SW480 (cell line): ENCODE data around the gene C19orf12.
"Not testable (repeated sequence)": the region's sequence is repeated elsewhere in the genome, so short reads cannot be mapped to it uniquely, and the experiment has no call there.

ENCODE experiments used
- DNase-seq: peaks from one replicate; pipeline ENCODE4 v3.0.0-alpha.2; 2016; ENCODE audit warnings: low spot score

C19orf12 gene

DNA sequence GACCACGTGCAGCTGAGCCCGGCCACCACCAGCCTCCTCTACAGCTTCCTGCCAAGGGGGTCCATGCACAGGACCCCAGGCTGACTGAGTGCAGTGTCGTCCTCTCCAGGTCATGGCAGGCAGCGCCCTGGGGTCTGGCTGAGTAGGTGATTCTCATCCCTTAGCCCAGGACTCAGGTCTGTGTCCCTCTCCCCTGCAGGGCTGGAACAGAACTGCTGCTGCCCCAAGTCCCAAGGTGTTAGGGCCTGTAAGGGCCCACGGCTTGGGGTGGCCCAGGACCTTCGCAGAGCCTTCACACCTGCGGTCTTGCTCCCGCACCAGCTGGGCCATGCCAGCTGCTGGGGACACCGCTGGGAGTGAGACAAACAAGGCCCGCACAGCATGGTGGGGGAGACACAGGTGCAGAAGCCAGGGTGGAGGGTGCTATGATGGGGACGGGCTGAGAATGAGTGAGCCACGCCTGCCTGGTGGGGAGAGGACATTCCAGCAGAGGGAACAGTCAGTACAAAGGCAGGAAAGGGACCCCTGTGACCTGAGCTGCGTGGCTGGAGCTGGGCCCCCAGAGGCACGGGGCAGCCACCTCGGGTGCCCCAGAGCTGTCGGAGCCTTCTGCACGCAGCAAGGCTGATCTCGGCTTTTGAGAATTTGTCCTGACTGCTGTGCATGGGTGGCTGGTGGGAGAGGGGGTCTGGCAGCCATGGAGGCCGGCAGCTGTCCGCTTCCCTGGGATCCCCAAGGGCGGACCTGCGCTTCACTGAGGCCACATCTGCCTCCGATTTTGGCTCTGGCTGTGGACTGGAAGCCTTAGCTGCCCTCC, 37.9 kb downstream of the C19orf12 start:
- DNase-seq: no peak

DNA sequence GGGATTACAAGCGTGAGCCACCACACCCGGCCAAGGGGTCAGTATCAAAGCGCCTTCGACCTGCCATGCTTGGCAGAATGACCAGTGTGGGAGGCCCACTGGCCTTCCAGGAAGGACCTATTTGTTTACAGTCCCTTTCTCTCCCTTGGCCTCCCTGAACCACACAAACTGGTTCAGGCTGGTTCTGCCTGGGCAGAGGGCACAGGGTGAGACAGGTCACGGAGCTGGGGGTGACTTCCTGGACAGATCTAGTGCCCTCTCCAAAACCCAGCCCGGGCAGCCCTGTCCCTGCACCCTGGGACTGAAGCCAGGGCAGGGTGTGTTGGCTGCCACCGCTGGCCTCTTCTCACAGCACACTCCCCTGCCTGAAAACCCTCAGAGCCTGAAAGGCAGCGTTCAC, 38.5 kb downstream of the C19orf12 start:
- DNase-seq: no peak

DNA sequence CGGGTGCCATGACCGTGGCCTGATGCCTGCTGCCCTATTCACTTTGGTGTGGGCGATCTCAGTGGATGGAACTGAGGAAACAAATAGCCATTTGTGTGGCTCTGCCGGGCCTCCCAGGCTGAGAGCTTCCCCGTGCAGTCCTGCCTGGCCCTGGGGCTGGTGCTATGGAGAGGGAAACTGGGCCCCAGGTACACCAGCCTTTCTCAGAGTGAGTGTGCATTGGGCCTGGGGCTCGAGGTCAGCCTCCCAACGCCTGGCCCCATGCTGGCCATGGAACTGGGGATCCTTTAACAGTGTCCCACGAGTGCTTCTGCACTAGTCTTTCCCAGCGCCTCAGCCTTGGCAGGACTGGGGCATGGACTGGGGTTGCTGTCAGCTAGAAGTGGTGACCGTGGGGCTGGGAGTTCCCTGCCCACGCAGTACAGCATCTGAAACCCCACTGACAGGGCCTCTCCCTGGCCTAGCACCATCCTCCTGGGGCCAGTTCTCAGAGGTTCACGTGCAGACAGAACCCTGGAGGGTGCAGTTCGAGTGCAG, 39.3 kb downstream of the C19orf12 start:
- DNase-seq: no peak

DNA sequence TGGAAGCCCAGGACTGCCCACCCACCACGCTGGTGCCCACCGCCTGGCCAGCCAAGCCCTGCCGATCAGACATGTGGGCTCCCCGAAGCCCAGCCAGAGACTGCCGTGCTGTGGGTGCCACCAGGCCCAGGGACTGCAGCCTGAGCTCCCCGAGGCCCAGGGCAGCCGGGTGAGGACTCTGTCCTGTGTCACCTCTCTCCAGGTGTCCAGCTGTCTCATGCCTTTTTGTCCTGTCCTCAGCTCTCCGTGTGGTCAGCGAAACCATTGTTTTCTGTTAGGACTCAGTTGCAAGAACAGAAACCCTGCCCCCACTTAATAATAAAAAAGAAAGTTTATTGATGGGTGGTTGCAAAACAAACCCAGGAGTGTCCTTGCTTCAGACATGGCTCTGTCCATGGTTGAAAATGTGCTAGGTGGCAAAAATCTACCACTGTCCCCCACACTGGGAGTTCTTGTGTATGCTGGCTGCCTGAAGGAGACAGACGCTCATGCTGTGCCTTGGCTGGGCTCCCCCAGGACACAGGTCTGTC, 39.9 kb downstream of the C19orf12 start:
- DNase-seq: no peak

DNA sequence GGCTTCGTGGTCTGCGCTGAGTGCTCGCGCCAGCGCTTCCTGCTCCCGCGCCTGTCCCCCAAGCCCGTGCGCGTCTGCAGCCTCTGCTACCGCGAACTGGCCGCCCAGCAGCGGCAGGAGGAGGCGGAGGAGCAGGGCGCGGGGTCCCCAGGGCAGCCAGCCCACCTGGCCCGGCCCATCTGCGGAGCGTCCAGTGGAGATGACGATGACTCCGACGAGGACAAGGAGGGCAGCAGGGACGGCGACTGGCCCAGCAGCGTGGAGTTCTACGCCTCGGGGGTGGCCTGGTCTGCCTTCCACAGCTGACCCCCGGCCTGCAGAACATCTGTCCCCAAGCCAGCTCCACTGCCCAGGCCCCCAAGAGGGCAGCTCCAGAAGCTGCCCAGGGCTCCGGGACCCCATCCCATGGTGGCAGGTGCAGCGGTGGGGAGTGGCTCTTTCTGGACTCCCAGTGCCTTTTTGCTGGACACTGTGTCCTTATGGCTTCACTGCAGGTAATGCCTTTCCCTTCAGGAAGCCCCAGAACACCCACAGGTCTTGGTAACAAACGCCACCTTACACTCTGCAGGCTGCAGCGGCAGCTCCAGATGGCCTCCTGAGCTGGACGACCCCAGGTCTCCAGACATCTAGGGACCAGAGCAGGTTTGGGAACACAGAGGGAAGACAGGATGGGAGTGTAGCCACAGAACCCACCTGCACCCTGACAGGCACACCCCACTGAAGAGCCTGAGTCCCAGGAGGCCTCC, 40.5 kb downstream of the C19orf12 start:
- DNase-seq: no peak

DNA sequence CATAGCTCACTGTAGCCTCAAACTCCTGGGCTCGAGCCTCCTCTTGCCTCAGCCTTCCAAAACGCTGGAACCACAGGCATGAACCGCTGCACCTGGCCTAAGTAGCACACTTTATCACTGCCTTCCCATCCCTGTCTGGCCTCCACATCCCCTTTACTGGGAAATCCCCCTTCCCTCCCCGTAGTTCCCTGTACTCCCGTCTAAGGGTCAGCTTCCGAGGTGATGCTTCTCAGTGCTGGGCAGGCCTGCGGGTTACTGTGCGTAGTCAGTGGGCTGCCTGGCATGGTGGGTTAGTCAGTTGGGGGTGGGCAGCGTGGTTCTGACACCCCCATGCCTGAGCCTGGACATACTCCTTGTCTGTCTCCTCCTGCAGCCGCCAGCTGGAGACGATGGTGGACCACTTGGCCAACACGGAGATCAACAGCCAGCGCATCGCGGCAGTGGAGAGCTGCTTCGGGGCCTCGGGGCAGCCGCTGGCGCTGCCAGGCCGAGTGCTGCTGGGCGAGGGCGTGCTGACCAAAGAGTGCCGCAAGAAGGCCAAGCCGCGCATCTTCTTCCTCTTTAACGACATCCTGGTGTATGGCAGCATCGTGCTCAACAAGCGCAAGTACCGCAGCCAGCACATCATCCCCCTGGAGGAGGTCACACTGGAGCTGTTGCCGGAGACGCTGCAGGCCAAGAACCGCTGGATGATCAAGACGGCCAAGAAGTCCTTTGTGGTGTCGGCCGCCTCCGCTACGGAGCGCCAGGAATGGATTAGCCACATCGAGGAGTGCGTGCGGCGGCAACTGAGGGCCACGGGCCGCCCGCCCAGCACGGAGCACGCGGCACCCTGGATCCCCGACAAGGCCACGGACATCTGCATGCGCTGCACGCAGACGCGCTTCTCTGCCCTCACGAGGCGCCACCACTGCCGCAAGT, 41.4 kb downstream of the C19orf12 start:
- DNase-seq: no peak

DNA sequence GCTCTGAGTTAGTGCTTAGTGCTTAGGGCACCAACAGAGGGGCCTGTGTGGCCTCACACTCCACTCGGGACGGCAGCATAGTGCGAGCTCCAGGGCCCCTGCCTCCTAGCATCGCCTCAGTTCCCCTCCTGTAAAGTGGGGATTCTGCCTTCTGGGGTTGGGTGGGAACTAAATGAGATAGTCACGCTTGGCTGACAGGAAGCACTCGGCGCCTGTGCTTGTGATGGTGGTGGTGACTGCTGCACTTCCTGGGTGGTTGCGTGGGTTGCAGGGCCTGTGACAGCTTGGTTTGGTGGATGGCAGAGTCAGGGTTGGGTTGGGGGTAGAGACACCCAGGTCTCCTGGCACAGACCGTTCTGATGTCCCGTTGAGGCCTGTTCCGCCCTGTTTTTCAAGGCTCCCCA, 42.1 kb downstream of the C19orf12 start:
- DNase-seq: no peak

DNA sequence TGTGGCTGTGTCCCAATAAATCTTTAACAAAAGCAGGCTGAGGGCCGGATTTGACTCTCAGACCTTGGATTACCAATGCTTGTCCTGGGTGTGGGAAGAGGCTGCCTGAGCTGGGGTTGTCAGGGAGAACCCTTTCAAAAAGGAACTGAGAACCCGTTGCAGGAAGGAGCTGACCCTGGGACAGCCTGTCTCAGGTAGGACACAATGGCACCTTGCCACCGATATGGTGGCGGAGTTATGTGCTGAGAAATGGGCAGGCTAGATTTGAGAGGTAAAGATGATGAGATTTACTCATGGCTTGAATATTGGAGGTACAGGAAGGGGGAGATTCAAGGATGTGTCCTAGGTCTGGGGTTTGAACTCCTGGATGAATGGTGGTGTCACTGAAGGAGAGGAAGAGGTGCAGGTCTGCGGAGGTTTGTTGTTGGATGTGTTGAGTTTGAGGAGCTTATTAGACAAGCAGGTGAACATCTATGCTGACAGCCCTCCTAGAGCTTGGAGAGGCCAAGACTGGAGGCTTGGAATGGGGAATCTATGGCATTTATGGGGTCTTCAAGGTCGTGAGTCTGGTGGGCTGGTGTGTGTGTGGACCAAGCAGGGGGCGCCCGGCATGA, 42.6 kb downstream of the C19orf12 start:
- DNase-seq: no peak

DNA sequence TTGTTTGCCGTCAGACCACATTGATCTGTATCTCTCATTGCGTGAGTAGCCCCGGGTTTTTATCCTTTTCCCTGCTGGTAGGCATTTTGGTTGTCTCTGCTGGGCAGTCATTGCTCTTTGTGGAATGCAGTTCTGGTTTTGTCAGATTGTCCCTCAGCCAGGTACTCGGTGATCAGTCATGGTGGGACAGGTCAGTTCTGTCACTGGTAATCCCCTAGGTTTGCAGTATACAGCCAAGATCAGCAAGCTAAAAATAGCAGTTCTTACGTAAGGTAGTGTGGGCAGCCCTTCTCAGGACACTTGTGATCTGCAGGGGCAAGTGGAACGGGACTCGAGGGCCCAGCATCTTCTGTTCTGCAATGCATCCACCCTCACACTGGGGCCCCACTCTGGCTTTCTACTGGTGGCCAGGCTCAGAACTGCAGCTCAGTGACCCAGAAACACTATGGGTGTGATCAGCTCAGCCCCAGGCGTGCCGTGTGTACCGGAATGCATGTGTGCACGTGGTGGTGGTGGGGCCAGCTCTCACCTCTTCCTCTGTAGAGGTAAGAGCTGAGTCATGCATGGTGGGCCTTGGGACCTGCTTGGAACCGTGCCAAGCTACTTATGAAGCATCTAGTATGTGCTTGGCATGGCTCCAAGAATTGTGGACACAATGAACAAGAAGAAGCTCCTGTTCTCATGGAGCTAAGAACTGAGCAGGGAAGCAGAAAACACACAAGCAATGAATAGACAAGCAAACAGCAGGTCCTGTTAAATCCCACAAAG, 43.5 kb downstream of the C19orf12 start:
- DNase-seq: peak; percentile 64

DNA sequence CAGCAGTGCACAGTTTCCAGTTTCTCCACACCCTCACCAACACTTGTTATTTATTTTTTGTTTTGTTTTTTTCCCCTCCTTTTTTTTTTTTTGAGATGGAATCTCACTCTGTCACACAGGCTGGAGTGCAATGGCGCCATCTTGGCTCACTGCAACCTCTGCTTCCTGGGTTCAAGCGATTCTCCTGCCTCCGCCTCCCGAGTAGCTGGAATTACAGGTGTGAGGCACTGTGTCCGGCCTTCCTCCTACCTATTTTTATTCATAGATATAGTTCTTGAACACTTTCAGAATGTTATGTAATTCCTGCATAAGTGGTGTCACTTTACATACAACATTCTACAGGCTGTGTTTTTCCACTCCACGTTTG, 44.1 kb downstream of the C19orf12 start:
- not testable (repeated sequence) for DNase-seq

DNA sequence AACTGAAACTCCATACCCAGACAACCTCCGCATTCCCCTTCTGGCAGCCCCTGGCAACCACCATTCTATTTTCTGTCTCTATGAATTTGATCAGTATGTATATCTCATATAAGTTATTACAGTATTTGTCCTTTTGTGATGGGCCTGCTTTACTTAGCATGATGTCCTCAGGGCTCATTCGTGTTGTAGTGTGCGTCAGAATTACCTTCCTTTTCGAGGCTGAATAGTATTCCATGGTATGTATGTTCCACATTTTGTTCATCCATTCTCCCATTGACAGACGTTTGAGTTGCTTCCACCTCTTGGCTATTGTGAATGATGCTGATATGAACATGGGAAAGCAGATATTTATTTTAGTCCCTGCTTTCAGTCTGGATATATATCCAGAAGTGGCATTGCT, 44.8 kb downstream of the C19orf12 start:
- no peak for DNase-seq

DNA sequence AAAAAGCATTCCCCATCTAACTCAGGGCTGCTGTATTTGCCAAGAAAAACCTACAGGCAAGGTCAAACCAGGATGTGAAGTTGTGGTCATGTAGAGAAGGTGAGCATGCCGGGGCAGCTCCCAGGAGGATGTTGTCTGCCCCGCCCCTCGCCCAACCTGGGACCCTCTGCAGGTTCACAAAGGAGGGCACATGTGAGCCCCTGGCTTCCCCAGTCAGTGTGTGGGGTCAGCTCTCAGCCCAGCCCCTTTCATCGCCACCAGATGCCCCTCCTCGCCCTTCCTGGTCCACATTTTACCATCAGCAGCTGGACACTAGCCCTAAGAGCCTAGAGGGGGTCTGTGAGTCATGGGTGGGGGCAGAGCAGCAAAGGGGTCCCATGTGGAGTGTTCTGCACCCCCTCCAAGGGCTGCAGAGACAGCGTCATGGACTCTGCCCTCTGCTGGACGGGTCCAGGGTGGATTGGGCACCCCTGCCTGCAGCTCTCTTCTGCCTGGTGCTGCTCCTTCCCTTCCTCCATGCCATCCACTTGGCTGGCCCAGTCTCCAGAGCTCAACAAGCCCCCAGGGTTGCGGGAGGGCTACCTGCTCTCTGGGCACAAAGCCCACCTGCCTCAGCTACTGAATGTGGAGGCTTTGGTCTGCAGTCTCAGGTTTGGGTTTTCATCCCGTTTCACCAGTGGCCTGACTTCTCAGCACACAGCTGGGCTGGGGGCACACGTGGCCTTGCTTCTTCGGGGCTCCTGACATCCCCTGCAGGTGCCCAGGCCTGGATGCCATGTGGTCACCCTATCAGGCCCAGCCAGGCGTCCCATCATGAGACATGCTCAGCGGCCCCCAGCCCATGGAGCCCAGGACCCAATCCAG, 46.1 kb downstream of the C19orf12 start:
- no peak for DNase-seq

DNA sequence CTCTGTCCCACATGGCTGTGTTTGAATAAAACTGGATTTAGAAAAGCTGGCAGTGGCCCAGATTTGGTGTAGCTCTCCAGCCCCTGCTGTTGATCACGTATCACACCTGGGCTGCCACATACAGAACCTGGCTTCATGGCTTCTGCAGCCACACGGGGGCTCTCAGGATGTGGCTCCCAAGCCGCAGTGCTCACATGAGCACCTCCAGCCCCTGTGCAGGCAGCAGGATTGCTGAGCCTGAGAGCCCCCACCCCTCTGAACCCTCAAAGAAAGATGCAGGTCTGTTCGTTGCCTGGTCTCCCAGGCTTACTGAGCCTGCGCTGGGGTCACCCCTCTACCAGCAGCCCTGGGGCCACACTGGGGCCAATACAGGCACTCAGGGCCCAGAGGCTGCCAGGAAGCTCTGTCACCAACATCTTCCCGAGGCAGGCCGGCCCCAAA, 47.1 kb downstream of the C19orf12 start:
- DNase-seq: no peak

DNA sequence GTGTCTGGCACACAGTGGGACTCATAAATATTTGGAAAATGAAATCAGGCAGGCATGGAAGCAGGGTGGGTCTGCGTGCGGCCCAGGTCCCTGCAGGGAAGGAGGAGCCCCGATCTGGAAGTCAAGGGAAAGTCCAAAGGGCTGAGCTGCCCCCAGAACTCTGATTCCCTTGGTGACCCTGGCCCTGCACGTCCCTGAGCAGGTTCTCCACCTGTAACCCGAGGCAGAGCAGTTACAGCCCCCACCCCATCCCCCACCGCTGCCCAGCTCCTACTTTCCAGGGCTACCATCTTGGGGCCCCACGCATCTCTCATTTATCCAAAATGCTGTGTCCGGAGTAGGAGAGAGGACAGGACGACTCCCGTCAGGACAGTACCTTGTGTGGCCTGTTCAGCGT, 47.7 kb downstream of the C19orf12 start:
- DNase-seq: no peak

DNA sequence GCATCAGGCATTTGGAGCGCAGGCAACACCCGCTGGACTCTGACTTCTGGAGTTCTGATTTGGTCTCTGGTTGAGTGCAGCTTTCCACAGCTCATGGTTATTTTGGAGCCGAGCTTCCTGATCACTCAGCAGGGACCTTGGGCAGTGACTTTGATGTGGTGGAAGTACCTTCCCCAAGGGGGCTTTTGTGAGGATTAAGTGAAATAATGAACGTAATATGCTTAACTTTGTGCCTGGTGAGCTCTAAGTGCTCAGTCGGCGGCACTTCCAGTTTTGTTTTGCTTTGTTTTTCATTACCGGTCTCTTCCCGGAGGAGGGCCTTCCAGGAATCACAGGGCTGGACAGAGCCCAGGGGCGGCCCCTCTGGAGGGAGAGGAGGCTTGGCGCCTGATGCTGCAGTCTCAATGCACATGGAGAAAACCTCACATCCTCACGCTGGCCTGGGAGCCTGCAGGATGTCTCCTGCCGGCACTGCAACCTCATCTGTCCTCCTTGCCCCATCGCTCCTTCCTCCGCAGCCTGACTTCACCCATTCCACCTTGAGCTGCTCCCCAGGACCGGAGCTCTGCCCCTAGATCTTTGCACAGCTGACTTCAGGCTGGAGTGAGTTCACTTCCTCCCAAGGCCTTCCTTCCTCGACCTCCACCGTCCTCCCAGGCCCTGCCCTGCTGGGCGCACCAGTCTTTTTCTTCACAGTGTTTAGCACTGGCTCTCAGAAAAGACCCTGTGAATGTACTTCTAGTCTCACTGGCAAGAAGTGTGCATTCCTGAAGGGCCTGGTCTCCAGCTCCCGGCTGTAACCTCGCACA, 48.3 kb downstream of the C19orf12 start:
- peak; percentile 15 for DNase-seq

DNA sequence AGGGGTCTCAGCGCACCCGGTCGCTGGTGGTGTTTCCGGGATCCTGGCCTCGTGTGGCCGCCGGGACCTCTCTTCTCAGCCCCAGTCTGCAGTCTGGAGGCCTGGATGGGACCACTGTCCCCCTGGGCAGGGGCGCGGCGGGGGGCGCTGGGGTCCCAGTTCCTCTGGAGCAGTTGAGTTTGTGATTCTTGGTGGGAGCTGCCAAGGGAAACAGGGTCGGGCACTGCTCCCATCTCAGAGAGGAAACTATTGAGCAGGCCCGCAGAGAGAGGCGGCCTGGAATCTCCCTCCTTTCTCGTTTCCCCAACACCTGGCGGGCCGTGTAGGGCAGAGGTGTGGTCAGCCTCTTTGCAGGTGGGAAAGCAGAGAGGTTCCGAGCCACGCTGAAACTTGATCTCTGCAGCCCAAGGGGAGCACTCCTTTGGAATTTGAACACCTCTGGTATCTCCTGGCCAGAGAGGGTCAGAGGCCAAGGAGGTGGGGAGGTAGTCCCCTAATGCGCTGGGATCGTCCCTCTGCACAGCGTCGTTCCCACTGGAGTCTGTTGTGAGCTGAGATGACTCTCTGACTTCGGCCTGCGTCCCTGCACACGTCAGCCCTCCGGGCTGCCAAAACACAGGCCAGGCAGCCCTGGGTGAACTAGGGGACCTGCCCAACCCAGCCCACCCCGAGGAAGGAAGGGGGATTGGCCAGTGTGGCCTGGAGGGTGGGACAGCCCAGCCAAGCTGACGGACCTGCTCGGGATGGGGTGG, 49.1 kb downstream of the C19orf12 start:
- DNase-seq: peak; percentile 54

DNA sequence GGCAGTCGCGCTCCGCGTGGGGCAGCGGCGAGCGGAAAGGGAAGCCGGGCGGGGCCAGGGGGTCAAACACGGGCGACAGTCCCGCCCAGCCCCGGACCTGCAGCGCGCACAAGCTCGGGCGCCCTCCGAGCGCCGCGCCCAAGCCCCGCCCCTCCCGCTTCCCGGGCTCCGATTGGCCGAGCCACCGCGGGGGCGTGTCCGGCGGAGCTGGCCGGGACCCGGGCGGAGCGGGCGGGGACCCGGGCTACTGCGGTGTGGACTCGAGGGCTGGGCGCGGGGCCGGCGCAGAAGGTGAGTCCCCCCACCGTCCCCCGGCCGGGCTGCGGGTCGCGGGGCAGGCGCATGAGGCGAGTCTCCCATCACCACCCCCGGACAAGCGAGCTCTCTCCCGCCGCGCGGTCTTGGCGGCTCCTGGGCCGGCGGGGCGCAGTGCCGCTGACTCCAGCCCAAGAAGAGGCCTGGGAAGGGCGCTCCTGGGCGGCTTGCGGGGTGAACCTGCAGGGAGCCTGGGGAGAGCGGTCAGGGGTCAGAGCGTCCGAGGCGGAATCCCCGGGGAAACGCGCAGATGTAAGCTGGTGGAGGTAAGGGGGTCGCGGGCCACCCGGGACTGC, 49.7 kb downstream of the C19orf12 start, which contains the start of gene PLEKHF1:
TSS of gene PLEKHF1 (plus strand) at position 247 of the 611 bp plus-strand sequence. CDS start 8,379 bp downstream, outside the sequence.
- peak; percentile 72 for DNase-seq
